Measurements from ENCODE around the gene WSB1.

Gene WSB1

DNA sequence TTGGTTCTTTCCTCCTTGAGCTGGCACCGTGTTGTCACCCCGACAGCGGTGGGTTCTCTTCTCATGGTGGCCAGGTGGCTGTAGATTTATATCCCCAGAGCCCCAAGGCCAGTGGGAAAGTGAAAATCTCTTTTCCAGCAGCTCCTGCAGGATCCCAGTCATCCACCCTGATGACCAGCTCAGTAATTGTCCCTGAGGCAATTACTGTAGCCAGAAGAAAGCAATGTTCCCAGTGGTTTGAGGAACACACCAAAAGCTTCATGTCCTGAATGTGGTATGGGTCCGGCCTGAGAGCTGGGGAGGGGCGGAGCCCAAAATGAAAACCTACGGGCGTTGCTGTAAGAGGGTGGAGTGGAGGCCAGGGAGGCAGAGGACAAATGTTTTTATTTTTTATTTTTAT, 69.0 kb downstream of the WSB1 start:
- DNase-seq: no peak

DNA sequence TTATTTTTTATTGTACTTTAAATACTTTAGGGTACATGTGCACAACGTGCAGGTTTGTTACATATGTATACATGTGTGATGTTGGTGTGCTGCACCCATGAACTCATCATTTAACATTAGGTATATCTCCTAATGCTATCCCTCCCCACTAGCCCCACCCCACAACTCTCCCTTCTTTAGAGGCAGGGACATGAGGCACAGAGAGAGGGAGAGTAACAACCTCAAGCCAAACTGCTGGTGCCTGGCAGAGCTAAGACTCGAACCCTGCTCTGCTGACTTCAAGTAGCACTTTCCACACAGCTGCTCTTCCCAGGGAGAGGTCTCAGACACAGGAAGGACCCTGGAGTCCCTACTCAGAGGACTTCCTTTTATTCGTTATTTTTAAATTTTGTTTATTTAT, 69.4 kb downstream of the WSB1 start:
- DNase-seq: no peak

Measured in NCI-H2081 (cell line).